Cardiac fibroblast (primary cell): ENCODE data around the gene C19orf25.
A peak's percentile ranks its signal among the peaks of the same experiment; 100 is the strongest.

Experiments used
- DNase-seq, 2 donors: peaks; one replicate each; pipeline versions ENCODE4 v3.0.0 to v3.0.0-alpha.2; 2010; ENCODE audit warnings: low read depth in 2 of 2
- H3K4me3 ChIP-seq, 2 donors: replicated peaks in 1 of 2; 1 replicate in 1 of 2; 2 replicates in 1 of 2; pipeline ENCODE4 v1.5.1; 2011; ENCODE audit warnings: low read depth in 2 of 2, low read length in 2 of 2, mild to moderate bottlenecking in 2 of 2, moderate library complexity in 1 of 2
- TF ChIP-seq, protein P1 (sequence below): IDR thresholded peaks from one replicate; pipeline ENCODE4 v1.5.1; 2011; ENCODE audit warnings: low read depth, mild to moderate bottlenecking, low read length, inconsistent platforms

The C19orf25 gene

DNA sequence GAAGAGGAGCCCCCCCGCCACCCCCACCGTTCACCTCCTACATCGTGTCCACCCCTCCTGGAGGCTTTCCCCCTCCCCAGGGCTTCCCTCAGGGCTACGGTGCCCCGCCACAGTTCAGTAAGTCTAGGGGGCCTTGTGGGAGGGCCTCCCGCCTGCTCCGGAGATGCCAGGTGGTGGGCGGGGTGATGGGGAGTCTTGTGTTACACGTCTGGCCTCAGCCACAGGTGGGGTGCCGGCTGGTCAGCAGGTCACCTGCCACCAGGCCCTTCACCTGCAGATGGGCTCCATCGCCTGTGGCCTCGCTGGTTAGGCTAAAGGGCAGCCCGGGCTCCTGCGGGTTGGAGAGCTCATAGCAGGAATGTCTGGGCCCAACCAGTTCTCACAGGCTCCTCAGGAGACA lies 48.8 kb downstream of the C19orf25 start:
- no peak for DNase-seq
- TF ChIP-seq, protein P1, sequence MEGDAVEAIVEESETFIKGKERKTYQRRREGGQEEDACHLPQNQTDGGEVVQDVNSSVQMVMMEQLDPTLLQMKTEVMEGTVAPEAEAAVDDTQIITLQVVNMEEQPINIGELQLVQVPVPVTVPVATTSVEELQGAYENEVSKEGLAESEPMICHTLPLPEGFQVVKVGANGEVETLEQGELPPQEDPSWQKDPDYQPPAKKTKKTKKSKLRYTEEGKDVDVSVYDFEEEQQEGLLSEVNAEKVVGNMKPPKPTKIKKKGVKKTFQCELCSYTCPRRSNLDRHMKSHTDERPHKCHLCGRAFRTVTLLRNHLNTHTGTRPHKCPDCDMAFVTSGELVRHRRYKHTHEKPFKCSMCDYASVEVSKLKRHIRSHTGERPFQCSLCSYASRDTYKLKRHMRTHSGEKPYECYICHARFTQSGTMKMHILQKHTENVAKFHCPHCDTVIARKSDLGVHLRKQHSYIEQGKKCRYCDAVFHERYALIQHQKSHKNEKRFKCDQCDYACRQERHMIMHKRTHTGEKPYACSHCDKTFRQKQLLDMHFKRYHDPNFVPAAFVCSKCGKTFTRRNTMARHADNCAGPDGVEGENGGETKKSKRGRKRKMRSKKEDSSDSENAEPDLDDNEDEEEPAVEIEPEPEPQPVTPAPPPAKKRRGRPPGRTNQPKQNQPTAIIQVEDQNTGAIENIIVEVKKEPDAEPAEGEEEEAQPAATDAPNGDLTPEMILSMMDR: no peak

DNA sequence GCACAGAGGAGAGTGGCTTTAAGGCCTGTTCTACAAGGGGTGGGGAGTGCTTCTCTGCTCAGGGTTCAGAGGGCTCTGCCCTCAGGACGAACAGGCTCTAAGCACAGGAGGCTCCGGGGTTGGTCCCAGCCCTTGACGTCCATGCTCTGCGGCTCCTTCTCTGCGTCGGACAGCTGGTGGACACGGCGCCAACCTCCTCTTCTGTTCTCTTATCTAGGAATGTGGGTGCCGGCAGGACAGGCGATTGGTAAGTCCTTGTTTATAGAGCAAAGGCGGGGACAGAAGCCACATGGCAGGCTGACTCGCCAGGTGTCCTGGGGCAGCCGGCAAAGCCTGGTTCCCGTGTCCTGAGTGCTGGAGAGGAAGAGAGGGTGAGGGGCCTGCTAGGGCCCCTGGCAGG lies 49.3 kb downstream of the C19orf25 start:
- no peak overlapping the region for H3K4me3 ChIP-seq
- DNase-seq: peak in 1 of 2 donors; percentile 50
- TF ChIP-seq, protein P1: no peak

More for the DNA sequence above, 48.8 kb downstream of the C19orf25 start:
- no peak overlapping the region for H3K4me3 ChIP-seq

DNA sequence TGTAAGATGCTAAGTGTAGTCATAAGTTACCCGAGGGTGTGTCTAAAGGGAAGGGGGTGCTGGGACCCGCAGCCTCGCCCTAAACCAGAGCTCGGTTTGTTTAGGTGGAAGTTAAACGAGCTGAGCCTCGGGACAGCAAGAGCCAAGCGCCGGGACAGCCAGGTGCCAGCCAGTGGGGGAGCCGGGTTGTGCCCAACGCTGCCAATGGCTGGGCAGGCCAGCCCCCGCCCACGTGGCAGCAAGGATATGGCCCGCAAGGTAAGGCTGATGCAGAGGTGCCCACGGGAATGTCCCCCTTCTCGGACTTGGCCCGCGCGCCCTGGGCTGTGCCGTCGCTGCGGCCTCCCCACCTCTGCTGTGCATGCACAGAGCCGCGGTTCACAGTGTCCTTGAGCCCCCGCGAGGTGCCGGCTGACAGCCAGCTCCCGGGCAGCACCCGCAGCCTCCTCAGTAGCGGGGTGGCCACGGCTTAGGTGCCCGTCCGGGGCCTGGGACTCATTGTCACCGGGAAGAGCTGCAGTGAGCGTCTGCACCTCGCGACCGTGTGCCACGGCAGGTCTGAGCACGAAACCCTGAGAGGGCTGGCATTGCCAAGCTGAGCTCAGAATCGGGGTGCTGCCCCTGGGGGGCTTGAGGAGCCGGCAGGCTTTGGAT lies 50.1 kb downstream of the C19orf25 start:
- TF ChIP-seq, protein P1: no peak
- DNase-seq: no peak
- H3K4me3 ChIP-seq: no peak overlapping the region

DNA sequence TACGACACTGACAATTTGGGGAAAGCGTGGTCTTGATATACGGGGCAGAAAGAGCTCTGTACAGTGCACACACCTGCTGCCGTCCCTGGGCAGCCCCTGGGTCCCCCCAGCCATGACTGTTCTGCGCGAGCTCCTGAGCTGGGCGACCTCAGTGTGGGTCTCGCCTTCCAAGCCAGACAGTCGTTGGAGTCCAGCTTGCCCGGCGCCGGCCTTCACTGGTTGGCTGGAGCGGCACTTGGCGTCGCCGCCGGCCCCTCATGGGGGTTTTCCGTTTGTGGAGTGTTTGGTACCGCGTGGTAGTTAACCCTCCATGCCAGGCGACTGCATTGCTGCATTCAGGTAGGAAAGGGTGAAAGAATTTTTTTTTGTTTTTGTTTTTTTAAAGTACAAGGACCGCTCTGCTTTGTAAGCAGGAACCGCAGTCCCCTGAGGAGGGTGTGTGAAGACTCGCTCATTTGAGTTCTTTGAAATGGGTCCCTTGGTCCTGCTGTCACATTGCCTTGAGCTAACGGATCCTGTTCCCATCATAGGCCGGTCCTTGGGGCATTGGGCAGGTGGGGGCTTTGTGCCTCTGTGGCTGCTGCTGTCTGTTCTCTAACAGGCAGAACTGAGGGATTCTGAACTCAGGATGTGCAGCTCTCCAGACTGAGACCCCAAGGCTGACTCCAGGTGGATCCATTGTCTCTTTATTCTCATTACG lies 51.6 kb downstream of the C19orf25 start:
- H3K4me3 ChIP-seq: no peak overlapping the region
- TF ChIP-seq, protein P1: no peak
- DNase-seq: no peak

DNA sequence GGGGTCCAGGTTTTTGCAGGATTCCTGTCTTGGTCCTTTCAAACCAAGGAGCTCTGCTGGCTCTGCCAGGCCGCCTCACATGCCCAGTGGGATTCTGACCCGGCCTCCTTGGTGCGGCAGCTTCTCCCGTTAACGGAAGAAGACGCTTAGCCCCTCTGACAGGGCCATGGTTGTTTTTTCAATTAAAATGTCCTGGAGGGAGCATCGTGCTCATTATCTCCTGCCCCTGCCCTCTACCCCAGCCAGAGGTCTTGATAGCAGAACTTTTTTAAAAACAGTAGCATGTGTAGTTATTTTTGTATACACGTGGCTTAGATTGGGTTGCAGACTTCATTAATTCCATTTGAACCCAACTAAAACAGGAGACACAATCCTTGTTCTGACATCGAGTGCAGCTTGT lies 52.3 kb downstream of the C19orf25 start:
- TF ChIP-seq, protein P1: no peak
- no peak for DNase-seq
- H3K4me3 ChIP-seq: no peak overlapping the region

DNA sequence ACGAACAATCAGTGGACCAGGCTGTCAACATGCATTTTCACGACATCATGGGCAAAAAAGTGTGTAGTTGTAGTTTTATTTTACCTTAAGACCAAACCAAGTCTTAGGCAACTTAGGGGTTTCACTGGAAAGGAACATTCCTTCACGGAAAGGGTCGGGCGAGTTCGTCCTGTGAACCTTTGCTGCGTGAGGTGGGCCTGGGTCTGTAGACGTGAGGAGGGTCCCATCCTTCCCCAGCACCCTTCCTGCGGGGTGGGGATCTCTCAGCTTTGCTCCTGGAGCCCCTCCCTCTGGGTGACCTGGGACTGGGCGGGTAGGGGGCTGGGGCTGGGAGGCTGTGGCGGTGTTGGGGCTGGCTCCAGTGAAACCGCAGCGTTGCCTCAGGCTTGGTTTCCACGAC lies 53.1 kb downstream of the C19orf25 start:
- no peak for DNase-seq
- TF ChIP-seq, protein P1: no peak
- H3K4me3 ChIP-seq: no peak overlapping the region
